Activated CD8-positive, alpha-beta memory T cell treated with anti-CD3 and anti-CD28 coated beads, Interleukin-2, amount 50 U/mL, for 4 hours (primary cell): ENCODE measurements around the gene TPST1.
"Not testable (repeated sequence)": the region's sequence is repeated elsewhere in the genome, so short reads cannot be mapped to it uniquely, and the experiment has no call there.

Experiments used
- DNase-seq: peaks from one replicate; pipeline ENCODE4 v3.0.0-alpha.2; 2020

Gene TPST1

GRCh38 chr7:66296557-66296956, 91.4 kb downstream of the TPST1 start:
- DNase-seq = no peak

GRCh38 chr7:66297579-66297978, 92.4 kb downstream of the TPST1 start:
- no peak for DNase-seq

GRCh38 chr7:66301249-66301648, 96.1 kb downstream of the TPST1 start:
- no peak for DNase-seq

- no peak for DNase-seq
These were observed 96.6 kb downstream of the TPST1 start for GRCh38 chr7:66301737-66302136.

- no peak for DNase-seq
These were observed 98.5 kb downstream of the TPST1 start for GRCh38 chr7:66303454-66304155.

GRCh38 chr7:66304536-66304935, 99.4 kb downstream of the TPST1 start:
- no peak for DNase-seq

- DNase-seq = no peak
These were observed 101.1 kb downstream of the TPST1 start for GRCh38 chr7:66306243-66306642.

- DNase-seq = no peak
These were observed 102.6 kb downstream of the TPST1 start for GRCh38 chr7:66307591-66308215.

- DNase-seq = no peak
These were observed 103.3 kb downstream of the TPST1 start for GRCh38 chr7:66308411-66308810.

GRCh38 chr7:66310620-66311019, 105.5 kb downstream of the TPST1 start:
- DNase-seq = no peak

- DNase-seq = no peak
These were observed 108.9 kb downstream of the TPST1 start for GRCh38 chr7:66313886-66314568.

- DNase-seq = no peak
These were observed 110.1 kb downstream of the TPST1 start for GRCh38 chr7:66315192-66315591.

- no peak for DNase-seq
These were observed 114.4 kb downstream of the TPST1 start for GRCh38 chr7:66319407-66319979.

- no peak for DNase-seq
These were observed 116.1 kb downstream of the TPST1 start for GRCh38 chr7:66321283-66321682.

GRCh38 chr7:66323114-66323796, 118.1 kb downstream of the TPST1 start:
- no peak for DNase-seq

GRCh38 chr7:66324985-66325384, 119.9 kb downstream of the TPST1 start:
- not testable (repeated sequence) for DNase-seq

GRCh38 chr7:66326501-66327215, 121.5 kb downstream of the TPST1 start:
- no peak for DNase-seq

GRCh38 chr7:66330961-66331360, 125.8 kb downstream of the TPST1 start:
- no peak for DNase-seq

- DNase-seq = no peak
These were observed 126.7 kb downstream of the TPST1 start for GRCh38 chr7:66331883-66332282.

GRCh38 chr7:66333443-66333842, 128.3 kb downstream of the TPST1 start:
- no peak for DNase-seq

- DNase-seq = no peak
These were observed 130.2 kb downstream of the TPST1 start for GRCh38 chr7:66335318-66335717.

GRCh38 chr7:66336760-66337159, 131.6 kb downstream of the TPST1 start:
- no peak for DNase-seq

- no peak for DNase-seq
These were observed 134.0 kb downstream of the TPST1 start for GRCh38 chr7:66339141-66339540.
